Esophagus (tissue), 2 donors: ENCODE measurements around the gene SLC12A5. TPM values are rescaled to one million over a fixed set of nuclear protein-coding genes. Genes with fewer than 3 reads are reported as not detected.

Source experiments
- H3K27ac ChIP-seq, 2 donors: one replicate each; pipeline ENCODE4 v1.5.1; 2013; ENCODE audit warnings: low read depth in 2 of 2, mild to moderate bottlenecking in 2 of 2, inconsistent platforms in 1 of 2, low read length in 1 of 2, moderate library complexity in 1 of 2
- H3K27me3 ChIP-seq, 2 donors: one replicate each; pipeline ENCODE4 v1.6.1; 2013; ENCODE audit warnings: low read length in 2 of 2, control low read depth in 1 of 2, mild to moderate bottlenecking in 1 of 2; ENCODE audit not compliant: insufficient read depth in 2 of 2, control insufficient read depth in 1 of 2
- H3K36me3 ChIP-seq, 2 donors: one replicate each; pipeline ENCODE4 v1.6.1; 2013; ENCODE audit warnings: low read length in 1 of 2; ENCODE audit not compliant: control insufficient read depth in 2 of 2, insufficient read depth in 2 of 2
- H3K4me1 ChIP-seq, 2 donors: one replicate each; pipeline ENCODE4 v1.6.1; 2013; ENCODE audit warnings: low read length in 1 of 2; ENCODE audit not compliant: control insufficient read depth in 2 of 2, insufficient read depth in 2 of 2
- H3K4me3 ChIP-seq, 2 donors: one replicate each; pipeline ENCODE4 v1.5.1; 2013; ENCODE audit warnings: low read length in 2 of 2, mild to moderate bottlenecking in 2 of 2, low read depth in 1 of 2, moderate library complexity in 1 of 2
- H3K9me3 ChIP-seq, 2 donors: one replicate each; pipeline ENCODE4 v1.6.1; 2013; ENCODE audit warnings: mild to moderate bottlenecking in 2 of 2, low read depth in 1 of 2, low read length in 1 of 2, moderate library complexity in 1 of 2; ENCODE audit not compliant: control insufficient read depth in 2 of 2, insufficient read depth in 1 of 2
- WGBS, 2 donors: extraction: QIAGEN DNeasy Blood & Tissue Kit; methylation state at CpG; one replicate each; pipeline ENCODE4 v1.1.7; 2013; 5-methylcytosine and 5-hydroxymethylcytosine counted together
- polyA plus RNA-seq, 2 donors: library from polyadenylated mRNA; stranded (reverse); fragments of 200-250 nt; gene quantifications; one replicate each; pipeline ENCODE4 v1.2.3, GENCODE V29; 2013
- donor health status: healthy with polysubstance abuse.
- donor health status: Bipolar disorder and iron deficiency.

The SLC12A5 gene
- polyA plus RNA-seq, 2 donors, result 0.25 to 0.77 TPM

- H3K27me3 ChIP-seq, result no peaks in the 10 kb centered on the region
- H3K4me3 ChIP-seq, result no peak overlapping the region
- H3K4me1 ChIP-seq, result peaks cover 0 to 8% of the 10 kb centered on the region in 2 donors
- H3K27ac ChIP-seq, result no peak overlapping the region
- 2% methylated on average over 34 of the region's 37 CpGs for WGBS, 2 donors
- peaks cover 0 to 3% of the 10 kb centered on the region in 2 donors for H3K9me3 ChIP-seq
- no peaks in the 10 kb centered on the region for H3K36me3 ChIP-seq
Observed at GRCh38 chr20:46022411-46023147, 6.4 kb upstream of the SLC12A5 start.

- 35 to 37% methylated on average over 8 of the region's 8 CpGs for WGBS, 2 donors
- Histone ChIP-seq H3K9me3 (peaks cover 0 to 3% of the 10 kb centered on the region in 2 donors), H3K27me3 (peaks cover 0 to under 1% of the 10 kb centered on the region in 2 donors)
Observed at GRCh38 chr20:46023148-46023484, 5.9 kb upstream of the SLC12A5 start.

GRCh38 chr20:46023999-46024398 lies 5.0 kb upstream of the SLC12A5 start:
- no peaks in the 10 kb centered on the region for H3K36me3 ChIP-seq
- no peak overlapping the region for H3K27ac ChIP-seq
- H3K4me3 ChIP-seq, result no peak overlapping the region
- H3K27me3 ChIP-seq, result peaks cover 0 to 3% of the 10 kb centered on the region in 2 donors
- peaks cover 0 to 4% of the 10 kb centered on the region in 2 donors for H3K9me3 ChIP-seq
- WGBS, 2 donors, result 60 to 61% methylated on average over 4 of the region's 4 CpGs
- H3K4me1 ChIP-seq, result peaks cover 0 to 8% of the 10 kb centered on the region in 2 donors

More at GRCh38 chr20:46023148-46023484, 5.9 kb upstream of the SLC12A5 start:
- H3K36me3 ChIP-seq, result no peaks in the 10 kb centered on the region
- no peak overlapping the region for H3K27ac ChIP-seq
- no peak overlapping the region for H3K4me3 ChIP-seq
- peaks cover 0 to 8% of the 10 kb centered on the region in 2 donors for H3K4me1 ChIP-seq

GRCh38 chr20:46025376-46025783 lies 3.6 kb upstream of the SLC12A5 start:
- H3K36me3 ChIP-seq, result no peaks in the 10 kb centered on the region
- H3K27ac ChIP-seq, result no peak overlapping the region
- no peak overlapping the region for H3K4me3 ChIP-seq
- WGBS, 2 donors, result 51 to 60% methylated on average over 10 of the region's 10 CpGs
- H3K4me1 ChIP-seq, result peaks cover 0 to 8% of the 10 kb centered on the region in 2 donors
- H3K9me3 ChIP-seq, result peaks cover 0 to 11% of the 10 kb centered on the region in 2 donors
- peaks cover 0 to 3% of the 10 kb centered on the region in 2 donors for H3K27me3 ChIP-seq

GRCh38 chr20:46027245-46027853 lies 1.7 kb upstream of the SLC12A5 start:
- H3K4me3 ChIP-seq, result no peak overlapping the region
- no peaks in the 10 kb centered on the region for H3K36me3 ChIP-seq
- H3K4me1 ChIP-seq, result peaks cover 2 to 5% of the 10 kb centered on the region in 2 donors
- H3K27ac ChIP-seq, result no peak overlapping the region
- WGBS, 2 donors, result 9 to 18% methylated on average over 4 of the region's 4 CpGs
- H3K9me3 ChIP-seq, result peaks cover 0 to 10% of the 10 kb centered on the region in 2 donors
- peaks cover 0 to 6% of the 10 kb centered on the region in 2 donors for H3K27me3 ChIP-seq

- peaks cover 0 to 6% of the 10 kb centered on the region in 2 donors for H3K27me3 ChIP-seq
- peaks cover 0 to 8% of the 10 kb centered on the region in 2 donors for H3K9me3 ChIP-seq
- H3K4me3 ChIP-seq, result no peak overlapping the region
- no peak overlapping the region for H3K27ac ChIP-seq
- H3K36me3 ChIP-seq, result no peaks in the 10 kb centered on the region
- H3K4me1 ChIP-seq, result peaks cover 2 to 5% of the 10 kb centered on the region in 2 donors
- WGBS, 2 donors, result 51 to 73% methylated on average over 7 of the region's 7 CpGs
Observed at GRCh38 chr20:46028110-46028509, 905 bp upstream of the SLC12A5 start.

GRCh38 chr20:46030284-46031013 lies 1.4 kb downstream of the SLC12A5 start:
- Histone ChIP-seq H3K4me1 (peaks cover 2 to 5% of the 10 kb centered on the region in 2 donors), H3K36me3 (no peaks in the 10 kb centered on the region), H3K27me3 (peaks cover 5 to 6% of the 10 kb centered on the region in 2 donors), H3K4me3 (no peak overlapping the region), H3K27ac (no peak overlapping the region), H3K9me3 (peaks cover 0 to 8% of the 10 kb centered on the region in 2 donors)
- 12% methylated on average over 43 to 49 of the region's 49 CpGs for WGBS, 2 donors

GRCh38 chr20:46031014-46031569 lies 2.1 kb downstream of the SLC12A5 start:
- WGBS, 2 donors, result 20 to 21% methylated on average over 11 of the region's 11 CpGs
- Histone ChIP-seq H3K9me3 (peaks cover 0 to 8% of the 10 kb centered on the region in 2 donors), H3K4me3 (no peak overlapping the region), H3K27me3 (peaks cover 5 to 6% of the 10 kb centered on the region in 2 donors), H3K36me3 (no peaks in the 10 kb centered on the region), H3K27ac (no peak overlapping the region), H3K4me1 (peaks cover 2 to 5% of the 10 kb centered on the region in 2 donors)

- peaks cover 5 to 6% of the 10 kb centered on the region in 2 donors for H3K27me3 ChIP-seq
- H3K4me1 ChIP-seq, result peaks cover 2 to 5% of the 10 kb centered on the region in 2 donors
- no peak overlapping the region for H3K4me3 ChIP-seq
- no peak overlapping the region for H3K27ac ChIP-seq
- no peaks in the 10 kb centered on the region for H3K36me3 ChIP-seq
- 1 to 4% methylated on average over 52 to 55 of the region's 55 CpGs for WGBS, 2 donors
- peaks cover 0 to 8% of the 10 kb centered on the region in 2 donors for H3K9me3 ChIP-seq
Observed at GRCh38 chr20:46031701-46032254, 2.8 kb downstream of the SLC12A5 start.
